ENCODE measurements around the gene HPS5. TPM values are rescaled to one million over a fixed set of nuclear protein-coding genes. Genes with fewer than 3 reads are reported as not detected.
A peak's percentile ranks its signal among the peaks of the same experiment; 100 is the strongest.

HPS5 gene
- total RNA-seq, 4 donors from 2014 or later: 17.6 to 49.9 (median 38.0) TPM

GRCh38 chr11:18288911-18289310, 33.0 kb downstream of the HPS5 start:
- Histone ChIP-seq H3K27me3 (no peaks in the 10 kb centered on the region), H3K36me3 (peaks cover 0 to 72% (median 0%) of the 10 kb centered on the region in 3 donors), H3K27ac (no peak overlapping the region), H3K4me1 (no peaks in the 10 kb centered on the region), H3K9me3 (no peaks in the 10 kb centered on the region), H3K4me3 (no peak overlapping the region)
- DNase-seq: no peak
- no peak for TF ChIP-seq CTCF (IDR thresholded peaks at IDR 0.05)
- TF ChIP-seq POLR2A (IDR thresholded peaks at IDR 0.05): no peak

- Histone ChIP-seq H3K4me1 (no peaks in the 10 kb centered on the region), H3K27ac (no peak overlapping the region), H3K4me3 (no peak overlapping the region), H3K9me3 (no peaks in the 10 kb centered on the region), H3K27me3 (no peaks in the 10 kb centered on the region), H3K36me3 (peaks cover 0 to 64% (median 3%) of the 10 kb centered on the region in 3 donors)
- no peak for DNase-seq
- TF ChIP-seq POLR2A (IDR thresholded peaks at IDR 0.05): no peak
- no peak for TF ChIP-seq CTCF (IDR thresholded peaks at IDR 0.05)
Observed at GRCh38 chr11:18285841-18286240, 36.1 kb downstream of the HPS5 start.

- no peak for DNase-seq
- Histone ChIP-seq H3K4me3 (no peak overlapping the region), H3K4me1 (no peaks in the 10 kb centered on the region), H3K9me3 (no peaks in the 10 kb centered on the region), H3K27ac (peak overlapping the region in 1 of 4 donors; percentile 46), H3K27me3 (no peaks in the 10 kb centered on the region), H3K36me3 (peaks cover 0 to 61% (median 3%) of the 10 kb centered on the region in 3 donors)
- TF ChIP-seq POLR2A (IDR thresholded peaks at IDR 0.05) (no peak), CTCF (IDR thresholded peaks at IDR 0.05) (no peak)
Observed at GRCh38 chr11:18282626-18283025, 39.3 kb downstream of the HPS5 start.

GRCh38 chr11:18280438-18281045, 41.4 kb downstream of the HPS5 start:
- no peaks in the 10 kb centered on the region for H3K4me1 ChIP-seq
- no peaks in the 10 kb centered on the region for H3K27me3 ChIP-seq
- H3K4me3 ChIP-seq: no peak overlapping the region
- peak overlapping the region in 2 of 4 donors; percentile 24 to 50 for H3K27ac ChIP-seq
- TF ChIP-seq CTCF (IDR thresholded peaks at IDR 0.05) (no peak), POLR2A (IDR thresholded peaks at IDR 0.05) (no peak)
- H3K36me3 ChIP-seq: peaks cover 0 to 42% (median 3%) of the 10 kb centered on the region in 3 donors
- H3K9me3 ChIP-seq: no peaks in the 10 kb centered on the region
- no peak for DNase-seq

GRCh38 chr11:18277565-18278271, 44.2 kb downstream of the HPS5 start:
- Histone ChIP-seq H3K4me1 (no peaks in the 10 kb centered on the region), H3K27ac (no peak overlapping the region), H3K9me3 (no peaks in the 10 kb centered on the region), H3K36me3 (peaks cover 0 to 25% (median 3%) of the 10 kb centered on the region in 3 donors), H3K4me3 (no peak overlapping the region), H3K27me3 (no peaks in the 10 kb centered on the region)
- TF ChIP-seq CTCF (IDR thresholded peaks at IDR 0.05): no peak
- TF ChIP-seq POLR2A (IDR thresholded peaks at IDR 0.05): no peak
- DNase-seq: peak in 1 of 3 donors; percentile 50
